Muscle of leg (tissue), 11 donors: Measurements from ENCODE around the gene HAUS5. TPM values are rescaled to one million over a fixed set of nuclear protein-coding genes. Genes with fewer than 3 reads are reported as not detected.
"Not testable (repeated sequence)": the region's sequence is repeated elsewhere in the genome, so short reads cannot be mapped to it uniquely, and the experiment has no call there.

Experiments used
- DNase-seq: peaks from one replicate; pipeline ENCODE4 v3.0.0; 2013
- H3K27ac ChIP-seq: one replicate; pipeline ENCODE4 v1.5.1; 2013; ENCODE audit warnings: mild to moderate bottlenecking, low read length, control low read depth
- H3K27me3 ChIP-seq: one replicate; pipeline ENCODE4 v1.6.1; 2013; ENCODE audit warnings: low read length; ENCODE audit not compliant: control insufficient read depth, insufficient read depth
- H3K36me3 ChIP-seq: one replicate; pipeline ENCODE4 v1.6.1; 2013; ENCODE audit warnings: low read length; ENCODE audit not compliant: control insufficient read depth, insufficient read depth
- H3K4me1 ChIP-seq: one replicate; pipeline ENCODE4 v1.6.1; 2013; ENCODE audit warnings: low read length; ENCODE audit not compliant: control insufficient read depth, insufficient read depth
- H3K4me3 ChIP-seq: one replicate; pipeline ENCODE4 v1.5.1; 2013; ENCODE audit warnings: low read length, control low read depth
- H3K9me3 ChIP-seq: replicated peaks from 2 replicates; pipeline ENCODE4 v1.6.1; 2013; ENCODE audit warnings: low read depth, low read length; ENCODE audit not compliant: control insufficient read depth
- WGBS: methylation state at CpG from one replicate; pipeline ENCODE4 v1.1.5; 2013; ENCODE audit warnings: missing lambda C conversion rate; ENCODE audit not compliant: insufficient coverage; 5-methylcytosine and 5-hydroxymethylcytosine counted together
- polyA plus RNA-seq, 8 donors: library from polyadenylated mRNA; unstranded; fragments of 120-200 nt; gene quantifications; one replicate each; pipeline versions ENCODE4 v1.2.1 to v1.2.3, GENCODE V29; 2013; ENCODE audit warnings: inconsistent platforms in 1 of 8, low replicate concordance in 1 of 8; ENCODE audit not compliant: insufficient read length in 8 of 8, insufficient read depth in 1 of 8
- total RNA-seq: library from RNA; stranded (reverse); fragments of 120-200 nt; gene quantifications from one replicate; pipeline ENCODE4 v1.2.4, GENCODE V29; 2013

HAUS5 gene
- total and polyA plus RNA-seq, 9 donors = 9.4 to 16.1 (median 12.5) TPM

- WGBS = under 1% methylated on average over 32 of the region's 46 CpGs
- H3K9me3 ChIP-seq = no peaks in the 10 kb centered on the region
- peak; percentile 99 for DNase-seq
- H3K4me1 ChIP-seq = peaks cover 34% of the 10 kb centered on the region
- H3K4me3 ChIP-seq = peak within 1 kb of the TSS; percentile 69
- H3K27me3 ChIP-seq = no peaks in the 10 kb centered on the region
- H3K27ac ChIP-seq = peak within 1 kb of the TSS; percentile 81
- peaks cover 15% of the 10 kb centered on the region for H3K36me3 ChIP-seq
Observed at GRCh38 chr19:35648017-35648961, 35.8 kb downstream of the HAUS5 start, which contains the start of gene COX6B1. Gene COX6B1 (plus strand): TSS chr19:35648323. CDS start chr19:35651244, 2,921 bp downstream.

GRCh38 chr19:35650581-35650980, 38.0 kb downstream of the HAUS5 start:
- Histone ChIP-seq H3K36me3 (peaks cover 30% of the 10 kb centered on the region), H3K27me3 (no peaks in the 10 kb centered on the region), H3K9me3 (no peaks in the 10 kb centered on the region), H3K4me1 (peaks cover 14% of the 10 kb centered on the region), H3K4me3 (no peak overlapping the region), H3K27ac (no peak overlapping the region)
- DNase-seq = no peak
- WGBS = 87% methylated on average over 6 of the region's 9 CpGs

DNA sequence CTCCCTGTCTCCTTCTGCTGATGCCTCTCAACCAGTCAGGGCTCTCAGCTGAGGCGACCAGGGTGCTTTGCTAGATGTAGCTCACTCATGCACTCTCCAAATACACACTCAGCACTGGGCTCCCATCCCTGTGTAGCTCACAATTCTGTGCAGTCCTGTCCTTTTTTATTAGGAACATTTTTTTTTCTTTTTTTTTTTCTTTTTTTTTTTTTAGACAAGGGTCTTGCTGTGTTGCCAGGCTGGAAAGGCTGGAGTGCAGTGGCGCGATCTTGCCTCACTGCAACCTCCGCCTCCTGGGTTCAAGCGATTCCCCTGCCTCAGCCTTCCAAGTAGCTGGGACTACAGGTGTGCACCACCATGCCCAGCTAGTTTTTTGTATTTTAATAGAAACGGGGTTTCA, 42.3 kb downstream of the HAUS5 start:
- H3K4me3 ChIP-seq, H3K27me3 ChIP-seq, DNase-seq, H3K27ac ChIP-seq, H3K4me1 ChIP-seq, H3K9me3 ChIP-seq: not testable (repeated sequence)
- peaks cover 61% of the 10 kb centered on the region for H3K36me3 ChIP-seq
- 98% methylated on average over 5 of the region's 6 CpGs for WGBS

DNA sequence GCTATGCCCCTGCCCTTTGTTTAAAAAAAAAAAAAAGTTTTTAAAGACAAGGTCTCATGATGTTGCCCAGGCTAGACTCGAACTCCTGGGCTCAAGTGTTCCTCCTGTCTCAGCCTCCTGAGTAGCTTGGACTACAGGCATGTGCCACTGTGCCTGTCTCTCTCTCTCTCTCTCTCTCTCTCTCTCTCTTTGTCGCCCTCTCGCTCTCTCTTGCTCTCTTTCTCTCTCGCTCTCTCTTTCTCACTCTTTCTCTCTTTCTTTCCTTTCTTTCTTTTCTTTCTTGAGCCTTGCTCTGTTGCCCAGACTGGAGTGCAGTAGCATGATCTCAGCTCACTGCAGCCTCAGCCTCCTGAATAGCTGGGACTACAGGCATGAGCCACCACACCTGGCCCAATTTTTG, 43.1 kb downstream of the HAUS5 start:
- H3K9me3 ChIP-seq = no peaks in the 10 kb centered on the region
- no peaks in the 10 kb centered on the region for H3K4me1 ChIP-seq
- no peaks in the 10 kb centered on the region for H3K27me3 ChIP-seq
- H3K36me3 ChIP-seq = peaks cover 57% of the 10 kb centered on the region
- no peak overlapping the region for H3K27ac ChIP-seq
- DNase-seq = no peak
- no peak overlapping the region for H3K4me3 ChIP-seq
- 94% methylated on average over 1 of the region's 4 CpGs for WGBS

DNA sequence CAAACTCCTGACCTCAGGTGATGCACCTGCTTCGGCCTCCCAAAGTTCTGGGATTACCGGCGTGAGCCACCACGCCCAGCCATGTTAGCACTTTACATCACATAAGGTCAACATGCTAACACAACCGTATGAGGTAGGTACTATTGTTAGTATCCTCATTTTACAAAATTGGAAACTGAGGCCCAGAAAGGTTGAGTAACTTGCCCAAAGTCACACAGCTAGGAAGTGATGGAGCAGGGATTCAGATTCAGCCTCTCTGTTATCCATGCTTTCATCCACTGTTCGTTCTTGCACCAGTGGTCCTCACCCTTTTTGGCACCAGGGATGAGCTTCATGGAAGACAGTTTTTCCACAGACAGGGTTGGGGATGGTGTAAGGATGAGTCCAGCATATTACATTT, 44.2 kb downstream of the HAUS5 start:
- H3K27ac ChIP-seq = no peak overlapping the region
- H3K36me3 ChIP-seq = peaks cover 51% of the 10 kb centered on the region
- H3K27me3 ChIP-seq = no peaks in the 10 kb centered on the region
- H3K4me1 ChIP-seq = no peaks in the 10 kb centered on the region
- no peak for DNase-seq
- no peaks in the 10 kb centered on the region for H3K9me3 ChIP-seq
- WGBS = no CpG with 5 or more reads among the region's 6 CpGs
- no peak overlapping the region for H3K4me3 ChIP-seq

- H3K4me3 ChIP-seq = no peak overlapping the region
- DNase-seq = no peak
- 89% methylated on average over 5 of the region's 15 CpGs for WGBS
- H3K4me1 ChIP-seq = no peaks in the 10 kb centered on the region
- peaks cover 58% of the 10 kb centered on the region for H3K36me3 ChIP-seq
- no peaks in the 10 kb centered on the region for H3K9me3 ChIP-seq
- no peaks in the 10 kb centered on the region for H3K27me3 ChIP-seq
- H3K27ac ChIP-seq = no peak overlapping the region
Observed at GRCh38 chr19:35657904-35658700, 45.6 kb downstream of the HAUS5 start.

DNA sequence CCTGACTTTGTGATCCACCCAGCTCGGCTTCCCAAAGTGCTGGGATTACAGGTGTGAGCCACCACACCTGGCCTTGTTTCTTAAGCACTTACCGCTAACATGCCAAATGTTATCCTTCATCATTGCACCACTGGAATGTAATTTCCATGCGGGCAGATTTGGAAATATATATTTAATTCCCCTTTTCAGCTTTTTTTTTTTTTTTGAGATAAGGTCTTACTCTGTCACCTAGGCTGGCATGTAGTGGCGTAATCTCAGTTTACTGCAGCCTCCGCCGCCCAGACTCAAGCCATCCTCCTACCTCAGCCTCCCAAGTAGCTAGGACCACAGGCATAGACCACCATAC, 49.4 kb downstream of the HAUS5 start:
- no CpG with 5 or more reads among the region's 6 CpGs for WGBS

DNA sequence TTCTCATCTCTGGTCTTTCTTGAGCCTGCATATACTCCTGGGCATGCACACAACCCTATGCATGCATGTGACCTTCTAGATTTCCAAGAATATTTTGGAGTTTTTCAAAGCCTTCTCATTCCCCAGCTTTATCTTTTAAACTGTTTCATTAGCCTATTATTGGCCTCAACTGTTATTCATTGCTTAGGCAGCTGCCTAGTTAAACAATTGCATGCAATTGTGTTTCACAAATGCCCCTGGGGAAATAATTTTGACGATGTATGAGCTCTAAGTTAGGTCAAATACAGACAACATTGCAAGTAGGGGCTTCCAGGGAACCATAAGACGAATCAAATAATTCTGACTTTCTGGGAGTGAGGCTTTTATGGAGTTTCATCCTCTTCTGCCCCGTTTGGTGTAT, 51.4 kb downstream of the HAUS5 start:
- Histone ChIP-seq H3K4me3 (no peak overlapping the region), H3K9me3 (no peaks in the 10 kb centered on the region), H3K27ac (no peak overlapping the region), H3K36me3 (peaks cover 31% of the 10 kb centered on the region), H3K27me3 (no peaks in the 10 kb centered on the region), H3K4me1 (no peaks in the 10 kb centered on the region)
- DNase-seq = no peak
- 69% methylated on average over 3 of the region's 3 CpGs for WGBS

More for the DNA sequence above, 49.4 kb downstream of the HAUS5 start:
- Histone ChIP-seq H3K4me3 (no peak overlapping the region), H3K4me1 (no peaks in the 10 kb centered on the region), H3K36me3 (peaks cover 47% of the 10 kb centered on the region), H3K27me3 (no peaks in the 10 kb centered on the region), H3K27ac (no peak overlapping the region), H3K9me3 (no peaks in the 10 kb centered on the region)
- no peak for DNase-seq

DNA sequence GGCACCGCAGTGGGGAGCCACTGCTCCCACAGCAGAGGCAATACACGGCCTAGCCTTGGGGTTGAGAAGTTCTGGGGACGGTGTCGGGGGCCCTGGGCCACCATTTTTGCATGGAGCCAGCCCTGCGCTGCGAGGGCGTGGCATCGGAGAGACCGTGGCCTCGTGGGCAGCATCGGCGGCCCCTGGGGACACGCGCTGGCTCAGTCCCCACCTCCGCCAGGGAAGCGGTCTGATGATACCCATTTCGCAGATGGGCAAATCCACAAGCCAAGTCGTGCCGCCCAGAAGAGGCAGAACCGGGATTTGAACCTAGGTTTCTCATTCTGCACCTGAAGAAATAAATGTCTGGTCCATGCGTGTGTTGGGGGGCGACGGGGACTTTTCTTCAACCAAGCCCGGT, 52.6 kb downstream of the HAUS5 start:
- Histone ChIP-seq H3K4me3 (no peak overlapping the region), H3K9me3 (no peaks in the 10 kb centered on the region), H3K4me1 (no peaks in the 10 kb centered on the region), H3K36me3 (peaks cover 24% of the 10 kb centered on the region), H3K27ac (no peak overlapping the region), H3K27me3 (peaks cover 2% of the 10 kb centered on the region)
- 93% methylated on average over 23 of the region's 24 CpGs for WGBS
- no peak for DNase-seq

DNA sequence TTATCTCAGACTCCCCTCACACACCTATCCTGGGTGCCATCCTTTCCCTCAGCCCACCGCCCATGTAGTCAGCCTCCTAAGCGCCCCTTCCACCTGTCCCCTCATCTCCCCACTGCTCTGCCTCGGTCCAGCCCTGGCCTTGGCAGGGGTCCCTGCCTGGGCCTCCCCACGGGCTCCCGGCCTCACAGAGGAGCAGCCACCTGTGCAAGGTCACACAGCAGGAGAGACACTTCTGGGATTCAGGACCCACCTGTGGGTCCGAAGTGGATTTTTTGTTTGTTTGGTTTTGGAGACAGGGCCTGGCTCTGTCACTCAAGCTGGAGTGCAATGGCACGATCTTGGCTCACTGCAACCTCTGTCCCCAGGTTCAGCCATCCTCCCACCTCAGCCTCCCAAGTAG, 53.1 kb downstream of the HAUS5 start:
- H3K36me3 ChIP-seq = peaks cover 24% of the 10 kb centered on the region
- H3K27me3 ChIP-seq = peaks cover 2% of the 10 kb centered on the region
- H3K9me3 ChIP-seq = no peaks in the 10 kb centered on the region
- H3K4me1 ChIP-seq = no peaks in the 10 kb centered on the region
- H3K4me3 ChIP-seq = no peak overlapping the region
- DNase-seq = no peak
- no peak overlapping the region for H3K27ac ChIP-seq
- 67% methylated on average over 4 of the region's 7 CpGs for WGBS
